DOHH2 (cell line): ENCODE measurements around the gene KLHL2.
"Not testable (repeated sequence)": the region's sequence is repeated elsewhere in the genome, so short reads cannot be mapped to it uniquely, and the experiment has no call there.

Experiments used
- CTCF ChIP-seq: fragments of 200-600 bp; sonication (generic); IDR thresholded peaks from one replicate; pipeline ENCODE4 v1.5.1; 2014; ENCODE audit warnings: antibody characterized with exemption, mild to moderate bottlenecking, low read depth, low read length; ENCODE audit not compliant: poor library complexity, severe bottlenecking
- EZH2phosphoT487 ChIP-seq: fragments of 200-600 bp; sonication (generic); IDR thresholded peaks from 2 replicates; pipeline ENCODE4 v1.6.1; 2017; ENCODE audit warnings: borderline replicate concordance, mild to moderate bottlenecking, antibody characterized with exemption, low read length, moderate library complexity, mixed read lengths

DNA sequence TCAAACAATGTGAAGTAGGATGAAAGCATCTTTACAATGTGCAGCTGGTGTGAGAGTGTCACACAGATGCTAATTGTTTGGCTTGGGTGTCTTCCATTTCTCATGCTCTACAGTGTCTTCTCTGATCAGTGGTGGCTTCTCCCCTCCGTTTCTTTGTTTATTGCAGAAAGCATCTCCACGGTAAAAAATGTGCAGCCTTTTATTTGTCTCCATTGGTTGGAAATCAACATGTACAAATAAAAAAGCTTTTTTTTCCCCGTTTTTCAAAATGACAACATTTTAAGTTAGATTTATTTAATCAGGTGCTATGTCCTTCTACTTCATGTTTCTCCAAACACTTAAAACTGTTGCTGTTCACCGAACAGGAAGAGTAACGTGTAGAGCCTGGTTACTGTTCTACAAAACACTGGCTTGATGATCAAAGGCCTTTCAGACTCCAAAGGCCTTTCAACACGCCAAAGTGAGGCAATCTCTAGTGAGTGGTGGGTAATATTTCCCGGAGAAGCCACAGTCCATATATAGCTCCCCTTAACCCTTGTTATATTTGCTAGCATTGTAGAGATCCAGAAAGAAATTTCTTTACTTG is 48.8 kb downstream of the KLHL2 start:
- not testable (repeated sequence) for TF ChIP-seq CTCF, EZH2phosphoT487
